Measurements from ENCODE around the gene SELENOP.

DNA sequence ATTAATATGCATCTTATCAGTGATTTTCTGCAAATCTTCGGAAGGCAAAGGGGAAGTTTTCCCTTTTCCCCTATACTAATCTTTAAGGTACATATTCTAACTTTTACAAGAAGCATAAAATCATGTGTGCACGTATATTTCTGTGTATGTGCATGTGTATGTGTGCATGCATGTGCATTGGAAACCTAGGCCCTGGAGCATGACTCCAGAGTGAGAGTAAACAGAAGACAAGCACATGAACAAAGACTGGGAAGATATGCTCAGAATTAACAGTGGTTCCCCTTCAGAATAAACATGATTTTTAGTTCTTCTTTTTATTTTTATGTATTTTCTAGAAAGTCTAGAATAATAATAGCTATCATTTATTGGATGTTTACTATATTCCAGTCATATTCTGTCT is 10.9 kb upstream of the SELENOP start:
- no peak for TF ChIP-seq GTF3A (CRISPR knock-in tag; conservative IDR thresholded peaks at IDR 0.05)
- TF ChIP-seq SNAI1 (CRISPR knock-in tag; IDR thresholded peaks at IDR 0.05; ENCODE audit: borderline replicate concordance) = no peak
- TF ChIP-seq SP4 (CRISPR knock-in tag; IDR thresholded peaks at IDR 0.05) = no peak
- TF ChIP-seq, protein P1, sequence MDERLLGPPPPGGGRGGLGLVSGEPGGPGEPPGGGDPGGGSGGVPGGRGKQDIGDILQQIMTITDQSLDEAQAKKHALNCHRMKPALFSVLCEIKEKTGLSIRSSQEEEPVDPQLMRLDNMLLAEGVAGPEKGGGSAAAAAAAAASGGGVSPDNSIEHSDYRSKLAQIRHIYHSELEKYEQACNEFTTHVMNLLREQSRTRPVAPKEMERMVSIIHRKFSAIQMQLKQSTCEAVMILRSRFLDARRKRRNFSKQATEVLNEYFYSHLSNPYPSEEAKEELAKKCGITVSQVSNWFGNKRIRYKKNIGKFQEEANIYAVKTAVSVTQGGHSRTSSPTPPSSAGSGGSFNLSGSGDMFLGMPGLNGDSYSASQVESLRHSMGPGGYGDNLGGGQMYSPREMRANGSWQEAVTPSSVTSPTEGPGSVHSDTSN (CRISPR knock-in tag; IDR thresholded peaks at IDR 0.05) = no peak
- TF ChIP-seq ZNF101 (CRISPR knock-in tag; IDR thresholded peaks at IDR 0.05; ENCODE audit: borderline replicate concordance, low read depth) = no peak
- no peak for TF ChIP-seq CREB1 (IDR thresholded peaks at IDR 0.05)
- TF ChIP-seq CREB1 (CRISPR knock-in tag; IDR thresholded peaks at IDR 0.05) = no peak
- TF ChIP-seq, protein P2, sequence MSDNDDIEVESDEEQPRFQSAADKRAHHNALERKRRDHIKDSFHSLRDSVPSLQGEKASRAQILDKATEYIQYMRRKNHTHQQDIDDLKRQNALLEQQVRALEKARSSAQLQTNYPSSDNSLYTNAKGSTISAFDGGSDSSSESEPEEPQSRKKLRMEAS (IDR thresholded peaks at IDR 0.05) = no peak; the same call in 1 of the 2 replicates
- no peak for TF ChIP-seq ELF4 (CRISPR knock-in tag; IDR thresholded peaks at IDR 0.05; ENCODE audit: borderline replicate concordance)
- TF ChIP-seq TCF7 (IDR thresholded peaks at IDR 0.05; ENCODE audit: low read depth) = no peak
- TF ChIP-seq, protein P3, sequence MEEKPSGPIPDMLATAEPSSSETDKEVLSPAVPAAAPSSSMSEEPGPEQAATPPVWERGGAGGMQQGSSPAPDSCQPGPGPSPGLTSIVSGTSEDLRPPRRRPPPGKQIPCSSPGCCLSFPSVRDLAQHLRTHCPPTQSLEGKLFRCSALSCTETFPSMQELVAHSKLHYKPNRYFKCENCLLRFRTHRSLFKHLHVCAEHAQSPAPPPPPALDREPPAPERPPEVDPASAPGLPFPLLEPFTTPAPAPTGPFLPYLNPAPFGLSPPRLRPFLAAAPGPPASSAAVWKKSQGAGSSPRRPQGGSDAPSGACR (CRISPR knock-in tag; IDR thresholded peaks at IDR 0.05) = no peak
- TF ChIP-seq CHD4 (IDR thresholded peaks at IDR 0.05; ENCODE audit: borderline replicate concordance, low read length) = no peak
- TF ChIP-seq ZNF138 (CRISPR knock-in tag; IDR thresholded peaks at IDR 0.05; ENCODE audit: low read depth) = no peak
- no peak for TF ChIP-seq MATR3 (CRISPR knock-in tag; IDR thresholded peaks at IDR 0.05)
- TF ChIP-seq PCBP2 (optimal IDR thresholded peaks at IDR 0.05; ENCODE audit: low read depth, low read length, poor library complexity, severe bottlenecking) = no peak
